HG02798 (cell line): ENCODE data around the gene KNOP1.
"Not testable (repeated sequence)": the region's sequence is repeated elsewhere in the genome, so short reads cannot be mapped to it uniquely, and the experiment has no call there.

Experiments
- ATAC-seq: cut with Tn5 transposase; IDR thresholded peaks from one replicate; pipeline ENCODE4 v1.9.1; 2021; ENCODE audit warnings: mild to moderate bottlenecking; ENCODE audit not compliant: unreplicated experiment, poor library complexity

Gene KNOP1

GRCh38 chr16:19688396-19689024 lies 29.5 kb downstream of the KNOP1 start:
- no peak for ATAC-seq

- no peak for ATAC-seq
These were observed 30.7 kb downstream of the KNOP1 start for GRCh38 chr16:19687279-19687678.

- no peak for ATAC-seq
These were observed 32.9 kb downstream of the KNOP1 start for GRCh38 chr16:19685176-19685575.

GRCh38 chr16:19683453-19684236 lies 34.4 kb downstream of the KNOP1 start:
- no peak for ATAC-seq

- ATAC-seq: no peak
These were observed 36.4 kb downstream of the KNOP1 start for GRCh38 chr16:19681637-19682036.

GRCh38 chr16:19680881-19681340 lies 37.1 kb downstream of the KNOP1 start:
- no peak for ATAC-seq

- not testable (repeated sequence) for ATAC-seq
These were observed 38.7 kb downstream of the KNOP1 start for GRCh38 chr16:19679281-19679680.

GRCh38 chr16:19678804-19679203 lies 39.2 kb downstream of the KNOP1 start:
- ATAC-seq: no peak

- ATAC-seq: no peak
These were observed 40.6 kb downstream of the KNOP1 start for GRCh38 chr16:19677402-19677801.

- no peak for ATAC-seq
These were observed 43.5 kb downstream of the KNOP1 start for GRCh38 chr16:19674485-19674884.

- no peak for ATAC-seq
These were observed 45.6 kb downstream of the KNOP1 start for GRCh38 chr16:19672378-19672777.

- no peak for ATAC-seq
These were observed 51.5 kb downstream of the KNOP1 start for GRCh38 chr16:19666477-19666876.

GRCh38 chr16:19665313-19665712 lies 52.7 kb downstream of the KNOP1 start:
- not testable (repeated sequence) for ATAC-seq

GRCh38 chr16:19664166-19664565 lies 53.9 kb downstream of the KNOP1 start:
- ATAC-seq: no peak

- no peak for ATAC-seq
These were observed 55.7 kb downstream of the KNOP1 start for GRCh38 chr16:19662351-19662750.

- no peak for ATAC-seq
These were observed 57.6 kb downstream of the KNOP1 start for GRCh38 chr16:19660432-19660831.

GRCh38 chr16:19659554-19659953 lies 58.5 kb downstream of the KNOP1 start:
- ATAC-seq: no peak

GRCh38 chr16:19657831-19658230 lies 60.2 kb downstream of the KNOP1 start:
- no peak for ATAC-seq

GRCh38 chr16:19655242-19655777 lies 62.7 kb downstream of the KNOP1 start:
- no peak for ATAC-seq

GRCh38 chr16:19654147-19654546 lies 63.9 kb downstream of the KNOP1 start:
- ATAC-seq: no peak
